Pancreas (tissue), 10 donors: Measurements from ENCODE around the gene TSPAN14. TPM values are rescaled to one million over a fixed set of nuclear protein-coding genes. Genes with fewer than 3 reads are reported as not detected.

Experiments used
- ATAC-seq, 4 donors: fragments of 200-7000 bp; cut with Tn5 transposase; one replicate each; pipeline versions ENCODE4 v1.8.0 to v1.9.1; 2020; ENCODE audit warnings: mild to moderate bottlenecking in 4 of 4, moderate library complexity in 4 of 4
- DNase-seq, 6 donors: peaks; one replicate each; pipeline ENCODE4 v3.0.0-alpha.2; 2020
- FAIRE-seq: peaks from 2 replicates; lab custom pipeline; 2012; peaks lifted over from hg19 to GRCh38; lab: Jason Lieb, UNC
- H3K27ac ChIP-seq, 4 donors: fragments of 200-600 bp; sonication (generic); 1 replicate in 3 of 4; 2 replicates in 1 of 4; pipeline versions ENCODE4 v1.5.0 to v1.8.0; 2020
- H3K27me3 ChIP-seq, 4 donors: fragments of 200-600 bp; one replicate each; pipeline ENCODE4 v1.8.0; 2021
- H3K36me3 ChIP-seq, 3 donors: fragments of 200-600 bp; sonication (generic) in 1 of 3; one replicate each; pipeline versions ENCODE4 v1.5.0 to v1.8.0; 2020 to 2021
- H3K4me1 ChIP-seq, 3 donors: fragments of 200-600 bp; one replicate each; pipeline ENCODE4 v1.8.0; 2021
- H3K4me3 ChIP-seq, 4 donors: fragments of 200-600 bp; sonication (generic) in 2 of 4; one replicate each; pipeline versions ENCODE4 v1.5.0 to v1.8.0; 2020 to 2021
- H3K9me3 ChIP-seq, 4 donors: fragments of 200-600 bp; one replicate each; pipeline ENCODE4 v1.8.0; 2021
- CTCF ChIP-seq, 4 donors: fragments of 200-600 bp; sonication (generic) in 3 of 4; IDR thresholded peaks; one replicate each; pipeline versions ENCODE4 v1.5.0 to v1.8.0; 2021; ENCODE audit warnings: antibody characterized with exemption in 4 of 4
- WGBS, 2 donors: extraction: QIAGEN DNeasy Blood & Tissue Kit; methylation state at CpG; one replicate each; pipeline ENCODE4 v1.1.7; 2013; 5-methylcytosine and 5-hydroxymethylcytosine counted together
- intact Hi-C, 3 donors: fragments of 100-400 bp; cut with DNase I; formaldehyde crosslinking; loops; one replicate each; pipeline versions ENCODE4 v1.11.1 to v1.14.2; 2022
- polyA plus RNA-seq, 2 donors: library from polyadenylated mRNA; stranded (reverse); fragments of 200-250 nt; gene quantifications; one replicate each; pipeline ENCODE4 v1.2.3, GENCODE V29; 2013
- total RNA-seq, 6 donors: library from RNA; stranded (reverse); fragmentation: NEBNext Ultra II Directional in 4 of 6; extraction: Animal tissue kit (Norgen Biotek cat#: 25700) in 4 of 6; gene quantifications; one replicate each; pipeline versions ENCODE4 v1.2.1 to v1.2.4, GENCODE V29; 2021 to 2023
- donor health status: healthy with polysubstance abuse.
- donor health status: DM: no; HTN: no; CAD: no; lungs with moderate emphysema.
- donor health status: DM: no; HTN: no; CAD: no.
- donor health status: control.
- donor health status: control.
- donor health status: Bipolar disorder and iron deficiency.
- donor health status: DM: yes; HTN: yes; CAD: no.
- donor health status: DM: no; HTN: no; CAD: no.
- donor health status: DM: no; HTN: no; CAD: no.
- donor health status: DM: yes; HTN: yes; CAD: no.

TSPAN14 gene
- total and polyA plus RNA-seq, 8 donors, result 10.6 to 61.9 (median 23.2) TPM

GRCh38 chr10:80484676-80485075, 30.6 kb downstream of the TSPAN14 start:
- FAIRE-seq (no peak), DNase-seq (no peak), ATAC-seq (no peak)
- Histone ChIP-seq H3K36me3 (no peaks in the 10 kb centered on the region), H3K27me3 (no peaks in the 10 kb centered on the region), H3K4me3 (no peak overlapping the region), H3K27ac (no peak overlapping the region), H3K4me1 (peaks cover 20 to 32% (median 24%) of the 10 kb centered on the region in 3 donors), H3K9me3 (no peaks in the 10 kb centered on the region)
- intact Hi-C loops, result no loop called here
- TF ChIP-seq CTCF (IDR thresholded peaks at IDR 0.05), result no peak

GRCh38 chr10:80485076-80485945, 31.2 kb downstream of the TSPAN14 start:
- DNase-seq (peak in 1 of 6 donors; percentile 12), ATAC-seq (no peak), FAIRE-seq (no peak)
- intact Hi-C loops, result no loop called here
- no peak overlapping the region for H3K4me3 ChIP-seq
- H3K9me3 ChIP-seq, result no peaks in the 10 kb centered on the region
- H3K27me3 ChIP-seq, result no peaks in the 10 kb centered on the region
- H3K4me1 ChIP-seq, result peaks cover 20 to 32% (median 24%) of the 10 kb centered on the region in 3 donors
- H3K36me3 ChIP-seq, result no peaks in the 10 kb centered on the region
- TF ChIP-seq CTCF (IDR thresholded peaks at IDR 0.05), result no peak
- H3K27ac ChIP-seq, result no peak overlapping the region
- 83 to 85% methylated on average over 10 of the region's 10 CpGs for WGBS, 2 donors

- H3K36me3 ChIP-seq, result no peaks in the 10 kb centered on the region
- H3K27me3 ChIP-seq, result no peaks in the 10 kb centered on the region
- 81 to 87% methylated on average over 17 of the region's 17 CpGs for WGBS, 2 donors
- peaks cover 20 to 32% (median 24%) of the 10 kb centered on the region in 3 donors for H3K4me1 ChIP-seq
- ATAC-seq (peak in 1 of 4 donors; percentile 9), DNase-seq (peak in 1 of 6 donors; percentile 24), FAIRE-seq (no peak)
- no peak overlapping the region for H3K4me3 ChIP-seq
- H3K27ac ChIP-seq, result peak overlapping the region in 3 of 4 donors; percentile 37 to 58 (median 46)
- TF ChIP-seq CTCF (IDR thresholded peaks at IDR 0.05), result no peak
- intact Hi-C loops, result no loop called here
- no peaks in the 10 kb centered on the region for H3K9me3 ChIP-seq
Observed at GRCh38 chr10:80485946-80486764, 32.0 kb downstream of the TSPAN14 start.

GRCh38 chr10:80486785-80487420, 32.8 kb downstream of the TSPAN14 start:
- Histone ChIP-seq H3K4me1 (peaks cover 24 to 39% (median 25%) of the 10 kb centered on the region in 3 donors), H3K4me3 (no peak overlapping the region), H3K36me3 (no peaks in the 10 kb centered on the region), H3K27ac (peak overlapping the region; percentile 25 to 58 (median 42)), H3K9me3 (no peaks in the 10 kb centered on the region), H3K27me3 (no peaks in the 10 kb centered on the region)
- no peak for TF ChIP-seq CTCF (IDR thresholded peaks at IDR 0.05)
- intact Hi-C loops, result no loop called here
- WGBS, 2 donors, result 71 to 73% methylated on average over 9 of the region's 9 CpGs
- FAIRE-seq (no peak), ATAC-seq (no peak), DNase-seq (no peak)
